Bone marrow (tissue), 2 donors: ENCODE results near the gene EBLN2.
A peak's percentile ranks its signal among the peaks of the same experiment; 100 is the strongest.

Source experiments
- DNase-seq, 2 donors: peaks; one replicate each; lab custom pipeline; 2025; lab: John Stamatoyannopoulos, UW

Gene EBLN2

GRCh38 chr3:73061416-73061815 is at the start of gene EBLN2:
EBLN2 (plus strand) TSS chr3:73061659; CDS start chr3:73062082, 423 bp downstream.
- DNase-seq: no peak

DNA sequence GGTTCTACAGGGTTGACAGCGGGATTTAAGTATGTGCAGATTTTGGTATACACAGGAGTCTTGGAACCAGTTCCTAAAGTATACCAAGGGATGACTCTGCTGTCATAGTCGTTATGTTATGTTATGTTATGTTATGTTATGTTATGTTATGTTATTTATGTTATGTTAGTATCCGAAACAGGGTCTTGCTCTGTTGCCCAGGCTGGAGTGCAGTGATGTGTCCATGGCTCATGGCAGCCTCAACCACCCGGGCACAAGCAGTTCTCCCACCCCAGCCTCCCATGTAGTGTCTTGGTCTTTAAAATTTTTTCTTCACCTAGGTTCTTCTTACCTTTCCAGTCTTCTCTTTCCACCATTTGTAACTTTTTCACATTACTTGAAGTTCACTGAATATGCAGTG is 43.2 kb upstream of the EBLN2 start:
- DNase-seq: no peak

DNA sequence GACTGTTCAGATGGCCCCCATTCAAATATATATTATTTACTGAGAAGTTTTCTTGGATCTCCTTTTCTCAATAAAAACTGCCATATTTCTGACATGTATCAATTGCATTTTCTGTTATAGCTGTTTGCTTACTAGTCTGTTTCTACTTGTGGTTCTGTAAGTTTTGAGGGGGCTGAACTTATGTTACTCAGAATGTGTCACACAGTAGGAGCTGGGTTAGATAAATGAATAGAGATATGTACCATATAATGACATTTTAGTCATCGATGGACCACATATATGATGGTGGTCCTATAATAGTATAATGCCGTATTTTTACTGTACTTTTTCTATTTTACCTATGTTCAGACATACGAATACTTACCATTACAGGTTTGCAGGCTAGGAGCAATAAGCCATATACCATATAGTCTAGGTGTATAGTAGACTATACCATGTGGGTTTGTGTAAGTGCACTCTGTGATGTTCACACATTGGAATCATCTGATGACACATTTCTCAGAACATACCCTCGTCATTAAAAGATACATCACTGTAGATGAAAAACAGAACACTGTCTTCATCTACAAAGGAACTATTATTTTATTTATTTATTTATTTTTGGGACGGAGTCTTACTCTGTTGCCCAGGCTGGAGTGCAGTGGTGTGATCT is 42.5 kb upstream of the EBLN2 start:
- no peak for DNase-seq

GRCh38 chr3:73021301-73021835 is 40.1 kb upstream of the EBLN2 start:
- DNase-seq: no peak

DNA sequence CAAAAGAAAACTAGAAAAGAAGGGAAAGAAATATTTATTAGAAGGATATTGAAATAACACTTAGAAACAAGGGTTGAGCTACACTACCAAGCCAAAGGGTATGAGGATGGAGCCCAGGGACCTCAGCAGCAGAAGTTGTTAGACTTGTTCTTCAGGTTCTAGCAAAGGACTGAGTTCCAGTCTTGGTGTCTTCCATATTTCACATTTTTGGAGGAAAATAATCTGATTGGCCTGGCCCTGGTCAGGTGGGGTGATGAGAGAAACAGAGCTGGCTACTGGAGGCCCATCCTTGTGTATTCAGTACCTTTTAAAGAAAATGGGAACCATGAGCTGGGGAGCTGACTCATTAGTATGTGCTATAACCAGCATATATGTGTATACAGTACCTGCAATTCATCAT is 36.6 kb upstream of the EBLN2 start:
- no peak for DNase-seq

- no peak for DNase-seq
These were observed 35.2 kb upstream of the EBLN2 start for GRCh38 chr3:73026111-73026759.

DNA sequence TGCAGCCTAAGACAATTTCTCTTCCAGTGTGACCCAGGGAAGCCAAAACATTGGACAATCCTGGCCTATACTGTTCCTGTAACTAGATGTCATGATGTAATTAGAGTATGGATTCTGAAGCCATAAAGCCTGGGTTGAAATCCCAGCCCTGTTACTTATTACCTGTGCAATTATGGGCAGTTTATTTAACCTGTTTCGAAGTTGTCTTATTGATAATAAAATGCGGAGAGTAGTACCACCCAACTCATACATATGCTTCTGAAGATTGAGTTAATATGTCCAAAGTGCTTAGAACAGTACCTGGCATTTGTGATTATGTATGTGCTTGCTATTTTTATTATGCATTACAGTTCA is 34.7 kb upstream of the EBLN2 start:
- no peak for DNase-seq

GRCh38 chr3:73028803-73029202 is 32.7 kb upstream of the EBLN2 start:
- DNase-seq: no peak

DNA sequence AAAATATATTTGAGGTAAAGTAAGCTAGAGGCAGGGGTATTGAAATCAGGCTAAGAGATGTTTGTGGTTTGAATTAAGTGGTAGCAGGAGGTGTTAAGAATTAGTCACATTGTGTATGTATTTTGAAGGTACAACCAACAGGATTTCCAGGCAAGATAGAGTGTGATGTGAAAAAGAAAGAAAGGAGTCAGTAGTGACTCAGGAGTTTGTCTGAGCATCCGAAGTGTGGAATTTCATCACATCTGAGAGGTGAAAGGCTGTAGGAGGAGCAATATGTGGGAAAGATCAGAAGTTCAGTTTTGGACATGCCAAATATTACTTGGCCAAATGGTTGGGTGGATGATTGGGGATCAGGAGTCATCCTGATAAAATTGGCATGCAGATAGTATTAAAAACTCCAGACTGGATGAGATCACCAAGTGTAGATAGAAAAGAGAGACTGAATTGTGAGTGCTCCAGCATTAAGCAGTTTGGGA is 32.1 kb upstream of the EBLN2 start:
- DNase-seq: no peak

GRCh38 chr3:73030073-73030597 is 31.3 kb upstream of the EBLN2 start:
- no peak for DNase-seq

- DNase-seq: no peak
These were observed 29.8 kb upstream of the EBLN2 start for GRCh38 chr3:73031573-73032103.

- DNase-seq: no peak
These were observed 24.5 kb upstream of the EBLN2 start for GRCh38 chr3:73036694-73037591.

DNA sequence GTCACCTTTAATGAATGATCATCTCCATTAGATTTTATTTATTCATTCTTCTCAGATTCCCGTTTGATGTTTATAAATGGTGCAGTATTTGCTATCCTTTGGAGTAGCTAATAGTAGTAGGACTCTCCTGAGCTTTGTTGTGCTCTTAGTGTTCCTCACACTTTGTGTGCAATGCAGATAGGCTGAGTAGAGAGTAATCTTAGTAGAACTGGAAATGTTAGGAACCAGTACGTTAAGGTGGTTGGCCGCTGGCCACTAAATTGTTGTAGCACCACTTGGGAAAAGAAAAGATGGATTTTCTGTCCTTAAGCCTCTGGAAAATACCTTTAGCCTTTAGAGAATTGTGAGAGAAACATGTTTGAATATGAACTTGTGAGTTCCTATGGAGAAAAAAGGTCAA is 19.9 kb upstream of the EBLN2 start:
- DNase-seq: no peak

GRCh38 chr3:73043414-73043813 is 18.0 kb upstream of the EBLN2 start:
- no peak for DNase-seq

GRCh38 chr3:73045391-73045790 is 16.1 kb upstream of the EBLN2 start:
- DNase-seq: no peak

DNA sequence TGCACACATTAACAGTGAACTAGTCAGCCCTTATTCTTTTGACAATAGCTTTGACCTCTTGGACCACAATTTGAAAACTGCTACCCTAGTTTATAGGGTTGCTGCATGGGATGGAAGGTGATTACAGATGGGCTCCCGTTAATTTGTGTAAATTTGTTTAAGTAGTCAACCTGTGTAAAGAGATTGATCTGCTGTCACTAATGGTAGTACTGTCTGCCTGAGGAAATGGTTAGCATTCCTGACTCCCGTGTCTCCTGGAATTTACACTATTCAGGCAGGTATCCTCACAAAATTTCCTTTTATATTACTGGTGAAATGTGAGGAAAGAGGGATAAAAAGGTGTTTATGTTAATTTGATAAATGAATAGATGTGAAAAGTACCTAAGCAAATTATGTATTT is 15.3 kb upstream of the EBLN2 start:
- DNase-seq: no peak

- DNase-seq: no peak
These were observed 12.1 kb upstream of the EBLN2 start for GRCh38 chr3:73049319-73049718.

DNA sequence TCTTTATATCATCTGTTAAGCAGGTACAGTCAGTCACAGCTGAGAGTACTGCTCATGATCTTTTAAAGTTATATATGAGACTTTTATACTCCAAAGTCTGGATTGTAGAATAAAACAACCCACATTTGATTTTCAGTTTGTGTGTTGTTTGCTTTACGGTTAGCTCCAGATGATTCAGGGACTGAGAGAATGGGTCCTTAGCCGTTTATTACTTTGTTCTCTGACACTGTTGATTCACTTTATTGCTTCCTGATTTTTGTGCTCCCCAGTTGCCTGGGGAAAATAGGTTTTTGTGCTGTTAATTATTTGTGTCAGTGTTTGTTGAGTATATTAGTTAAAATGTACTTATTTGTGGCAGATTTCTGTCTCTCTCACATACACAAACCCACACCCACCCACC is 8.6 kb upstream of the EBLN2 start:
- DNase-seq: no peak

DNA sequence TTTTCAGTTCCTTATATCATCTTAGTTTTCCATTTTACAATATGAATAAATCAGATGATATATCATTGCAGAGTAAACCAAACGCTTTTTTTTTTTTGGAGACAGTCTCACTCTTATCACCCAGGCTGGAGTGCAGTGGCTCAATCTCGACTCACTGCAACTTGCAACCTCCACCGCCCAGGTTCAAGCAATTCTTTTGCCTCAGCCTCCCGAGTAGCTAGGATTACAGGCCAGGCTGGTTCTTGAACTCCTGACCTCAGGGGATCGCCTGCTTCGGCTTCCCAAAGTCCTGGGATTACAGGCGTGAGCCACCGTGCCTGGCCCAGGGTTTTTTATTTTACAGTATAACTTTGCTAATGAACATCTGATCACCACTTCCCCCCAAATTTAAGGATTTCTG is 5.9 kb upstream of the EBLN2 start:
- no peak for DNase-seq

GRCh38 chr3:73056014-73056844 is 5.2 kb upstream of the EBLN2 start:
- DNase-seq: peak in 1 of 2 donors; percentile 24

DNA sequence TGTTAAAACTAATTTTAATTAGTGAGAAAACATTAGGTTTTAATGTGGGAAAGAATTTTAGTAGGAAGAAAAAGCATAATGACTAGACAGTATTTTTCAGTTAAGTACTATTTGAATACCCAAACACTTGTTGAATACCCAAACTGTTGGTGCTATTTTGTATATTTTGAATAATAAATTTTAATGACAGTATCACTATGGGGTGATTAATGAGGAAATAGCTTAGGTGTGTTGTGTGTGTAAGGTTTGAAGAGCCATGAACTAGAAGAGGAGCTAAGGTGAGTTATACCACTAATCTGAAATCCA is 4.7 kb upstream of the EBLN2 start:
- DNase-seq: no peak
